Peyer's patch (tissue), 4 donors: Measurements from ENCODE around the gene DPP9. TPM values are rescaled to one million over a fixed set of nuclear protein-coding genes. Genes with fewer than 3 reads are reported as not detected.

Experiments used
- DNase-seq, 3 donors: peaks; one replicate each; pipeline ENCODE4 v3.0.0-alpha.2; 2017 to 2019
- H3K27ac ChIP-seq, 4 donors: fragments of 200-600 bp; sonication (generic); one replicate each; pipeline ENCODE4 v1.5.1; 2016 to 2019
- H3K27me3 ChIP-seq, 2 donors: fragments of 200-600 bp; sonication (generic); one replicate each; pipeline ENCODE4 v1.5.1; 2019
- H3K36me3 ChIP-seq, 3 donors: fragments of 200-600 bp; sonication (generic); one replicate each; pipeline ENCODE4 v1.5.1; 2016 to 2019
- H3K4me1 ChIP-seq, 4 donors: fragments of 200-600 bp; sonication (generic); one replicate each; pipeline ENCODE4 v1.5.1; 2016 to 2019
- H3K4me3 ChIP-seq, 4 donors: fragments of 200-600 bp; sonication (generic); 1 replicate in 3 of 4; 2 replicates in 1 of 4; pipeline ENCODE4 v1.5.1; 2016 to 2019; ENCODE audit warnings: mild to moderate bottlenecking in 1 of 4
- H3K9me3 ChIP-seq, 4 donors: fragments of 200-600 bp; sonication (generic); one replicate each; pipeline ENCODE4 v1.5.1; 2016 to 2019; ENCODE audit warnings: mild to moderate bottlenecking in 1 of 4
- POLR2A ChIP-seq, 2 donors: fragments of 450-650 bp; IDR thresholded peaks; one replicate each; pipeline ENCODE4 v1.5.1; 2017; ENCODE audit warnings: antibody characterized with exemption in 2 of 2, mild to moderate bottlenecking in 2 of 2, moderate library complexity in 2 of 2
- total RNA-seq, 4 donors: library from RNA; depleted of rRNA; stranded (reverse); fragments of >200 nt; gene quantifications; one replicate each; pipeline ENCODE4 v1.1.0, GENCODE V29; 2016
- TF ChIP-seq, protein P1 (sequence below), 6 experiments: fragments of 450-650 bp in 4 of 6; fragments of 200-600 bp in 2 of 6; sonication (generic) in 1 of 6; IDR thresholded peaks; one replicate each; pipeline ENCODE4 v1.5.1; 2017 to 2019; ENCODE audit warnings: antibody characterized with exemption in 6 of 6, mild to moderate bottlenecking in 3 of 6, moderate library complexity in 1 of 6

DPP9 gene
- total RNA-seq, 4 donors from 2014 or later, result 102 to 279 (median 168) TPM

DNA sequence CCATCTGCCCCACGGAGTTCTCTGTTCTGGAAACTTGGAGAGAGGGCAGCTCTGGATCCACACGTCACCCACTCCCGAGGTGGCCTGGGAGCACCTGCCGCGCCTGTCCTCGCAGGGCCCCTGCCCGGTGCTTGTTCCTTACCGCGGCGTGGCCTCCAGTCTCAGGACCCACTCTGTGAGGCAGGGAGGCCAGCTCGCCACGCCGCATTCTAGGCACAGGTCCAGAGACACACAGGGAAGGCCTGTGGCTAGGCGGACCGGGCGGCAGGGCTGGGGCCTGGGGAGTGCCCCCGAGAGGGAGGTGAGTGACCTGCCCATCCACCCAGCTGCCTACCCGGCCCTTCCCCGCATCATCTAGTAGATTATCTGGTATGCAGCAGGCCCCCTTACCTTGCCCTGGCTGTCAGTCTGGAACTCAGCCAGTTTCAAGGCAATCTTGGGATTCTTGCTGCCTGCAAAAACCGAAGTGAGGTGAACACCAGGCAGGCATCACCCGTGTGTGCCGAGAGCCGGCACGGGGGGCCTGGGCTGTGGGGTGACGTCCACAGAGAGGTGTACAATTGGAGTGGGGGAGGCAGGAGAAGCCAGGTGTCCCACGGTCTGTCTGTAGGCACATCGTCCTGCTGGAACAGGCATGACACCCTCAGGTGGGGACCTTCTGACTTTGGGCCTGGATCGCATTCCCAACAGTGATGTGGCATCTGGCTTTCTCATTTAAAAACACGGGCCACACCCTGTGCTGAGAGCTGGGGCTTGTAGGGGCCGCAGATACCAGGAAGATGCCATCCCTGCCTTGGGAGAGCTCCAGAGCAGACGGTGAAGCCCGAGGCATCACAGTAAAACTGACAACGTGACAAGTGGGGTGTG lies 23.6 kb downstream of the DPP9 start:
- no peak overlapping the region for H3K27ac ChIP-seq
- H3K36me3 ChIP-seq, result peaks cover 0 to 95% (median 5%) of the 10 kb centered on the region in 3 donors
- H3K4me1 ChIP-seq, result no peaks in the 10 kb centered on the region
- H3K9me3 ChIP-seq, result no peaks in the 10 kb centered on the region
- no peak for DNase-seq
- H3K27me3 ChIP-seq, result no peaks in the 10 kb centered on the region
- TF ChIP-seq, protein P1, sequence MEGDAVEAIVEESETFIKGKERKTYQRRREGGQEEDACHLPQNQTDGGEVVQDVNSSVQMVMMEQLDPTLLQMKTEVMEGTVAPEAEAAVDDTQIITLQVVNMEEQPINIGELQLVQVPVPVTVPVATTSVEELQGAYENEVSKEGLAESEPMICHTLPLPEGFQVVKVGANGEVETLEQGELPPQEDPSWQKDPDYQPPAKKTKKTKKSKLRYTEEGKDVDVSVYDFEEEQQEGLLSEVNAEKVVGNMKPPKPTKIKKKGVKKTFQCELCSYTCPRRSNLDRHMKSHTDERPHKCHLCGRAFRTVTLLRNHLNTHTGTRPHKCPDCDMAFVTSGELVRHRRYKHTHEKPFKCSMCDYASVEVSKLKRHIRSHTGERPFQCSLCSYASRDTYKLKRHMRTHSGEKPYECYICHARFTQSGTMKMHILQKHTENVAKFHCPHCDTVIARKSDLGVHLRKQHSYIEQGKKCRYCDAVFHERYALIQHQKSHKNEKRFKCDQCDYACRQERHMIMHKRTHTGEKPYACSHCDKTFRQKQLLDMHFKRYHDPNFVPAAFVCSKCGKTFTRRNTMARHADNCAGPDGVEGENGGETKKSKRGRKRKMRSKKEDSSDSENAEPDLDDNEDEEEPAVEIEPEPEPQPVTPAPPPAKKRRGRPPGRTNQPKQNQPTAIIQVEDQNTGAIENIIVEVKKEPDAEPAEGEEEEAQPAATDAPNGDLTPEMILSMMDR (IDR thresholded peaks at IDR 0.05), result no peak
- TF ChIP-seq POLR2A (IDR thresholded peaks at IDR 0.05), result no peak
- H3K4me3 ChIP-seq, result no peak overlapping the region

DNA sequence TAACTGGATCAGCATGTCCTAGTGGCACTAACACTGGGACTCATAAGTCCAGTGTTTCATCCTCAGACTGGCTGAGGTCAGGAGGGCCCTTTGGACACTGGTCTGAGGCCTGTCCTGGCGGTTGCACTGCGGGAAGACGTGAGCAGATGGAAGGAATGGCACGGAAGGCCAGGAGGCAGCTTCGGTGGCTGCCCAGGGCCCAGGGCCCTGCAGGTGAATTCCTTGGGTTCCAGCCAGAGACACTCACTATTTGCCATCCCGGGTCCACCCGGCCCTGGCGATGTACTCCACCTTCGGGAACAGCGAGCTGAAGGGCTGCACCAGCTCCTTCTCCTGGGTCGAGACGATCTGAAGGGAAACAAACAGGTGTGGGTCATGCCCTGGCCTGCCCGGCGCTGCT lies 26.3 kb downstream of the DPP9 start:
- no peak for DNase-seq
- Histone ChIP-seq H3K4me3 (no peak overlapping the region), H3K36me3 (peaks cover 0 to 97% (median 5%) of the 10 kb centered on the region in 3 donors), H3K27ac (no peak overlapping the region), H3K4me1 (no peaks in the 10 kb centered on the region), H3K9me3 (no peaks in the 10 kb centered on the region), H3K27me3 (no peaks in the 10 kb centered on the region)
- TF ChIP-seq, protein P1 (IDR thresholded peaks at IDR 0.05), result no peak
- no peak for TF ChIP-seq POLR2A (IDR thresholded peaks at IDR 0.05)

DNA sequence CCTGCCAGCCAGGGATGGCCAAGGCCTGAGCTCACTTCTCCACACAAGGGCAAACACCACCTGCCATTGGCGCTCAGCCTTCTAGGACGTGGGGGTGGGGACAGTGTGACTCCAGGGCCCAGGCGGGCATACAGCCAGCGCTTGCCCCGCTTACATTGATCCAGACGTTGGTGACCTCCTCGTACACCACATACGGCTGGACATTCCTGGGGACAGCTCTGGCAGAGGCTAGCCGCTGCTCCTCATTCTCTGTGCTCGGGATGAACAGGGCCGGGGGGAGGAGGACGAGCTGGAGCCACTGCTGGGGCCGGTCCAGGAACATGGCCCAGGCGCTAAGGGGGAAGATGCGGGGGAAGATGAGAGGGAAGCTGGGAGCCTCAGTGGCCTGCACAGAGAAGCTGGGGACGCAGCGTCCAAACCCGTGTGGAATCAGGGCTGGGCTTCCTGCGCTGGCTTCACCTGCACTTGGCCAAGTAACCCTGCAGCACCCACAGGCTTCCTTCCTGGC lies 28.4 kb downstream of the DPP9 start:
- H3K36me3 ChIP-seq, result peaks cover 0 to 93% (median 0%) of the 10 kb centered on the region in 3 donors

DNA sequence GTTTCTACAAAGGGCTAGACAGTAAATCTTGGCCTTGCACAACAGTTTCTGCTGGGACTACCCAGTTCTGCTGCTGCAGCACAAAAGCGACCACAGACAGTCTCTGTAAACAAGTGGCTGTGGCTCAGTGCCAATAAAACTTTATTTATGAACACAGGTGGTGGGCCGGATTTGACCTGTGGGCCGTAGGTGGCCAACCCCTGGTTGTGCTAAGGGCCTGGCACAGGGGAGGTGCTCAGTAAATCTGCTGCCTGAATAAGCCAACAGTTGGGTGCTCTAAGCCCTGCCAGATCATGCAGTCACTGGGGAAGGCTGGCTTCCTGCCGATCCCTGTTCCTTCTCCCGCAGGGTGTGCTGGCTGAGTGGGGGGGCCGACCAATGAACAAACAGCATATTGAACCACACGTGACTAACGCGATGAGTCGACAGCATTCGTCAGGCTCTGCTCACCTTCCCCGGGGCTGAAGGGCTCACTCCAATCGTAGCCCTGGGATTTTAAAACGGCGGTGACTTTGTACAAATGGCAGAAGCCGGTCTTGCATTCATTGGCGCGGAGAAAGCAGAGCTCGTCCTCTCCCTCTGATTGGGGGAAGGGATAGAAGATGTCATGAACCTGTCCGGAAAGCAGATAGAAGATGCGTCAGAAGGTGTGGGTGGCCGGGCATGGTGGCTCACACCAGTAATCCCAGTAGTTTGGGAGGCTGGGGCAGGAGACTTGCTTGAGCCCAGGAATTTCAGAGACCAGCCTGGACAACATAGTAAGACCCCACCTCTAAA lies 29.2 kb downstream of the DPP9 start:
- no peaks in the 10 kb centered on the region for H3K4me1 ChIP-seq
- no peak overlapping the region for H3K4me3 ChIP-seq
- H3K27me3 ChIP-seq, result no peaks in the 10 kb centered on the region
- TF ChIP-seq, protein P1 (IDR thresholded peaks at IDR 0.05), result no peak
- no peak for TF ChIP-seq POLR2A (IDR thresholded peaks at IDR 0.05)
- H3K36me3 ChIP-seq, result peaks cover 0 to 93% (median 0%) of the 10 kb centered on the region in 3 donors
- DNase-seq, result peak in 1 of 3 donors; percentile 63
- H3K9me3 ChIP-seq, result no peaks in the 10 kb centered on the region
- H3K27ac ChIP-seq, result peak overlapping the region in 3 of 4 donors; percentile 2 to 38 (median 16)

More for the DNA sequence above, 28.4 kb downstream of the DPP9 start:
- Histone ChIP-seq H3K4me3 (no peak overlapping the region), H3K9me3 (no peaks in the 10 kb centered on the region), H3K27me3 (no peaks in the 10 kb centered on the region), H3K4me1 (no peaks in the 10 kb centered on the region), H3K27ac (peak overlapping the region in 1 of 4 donors; percentile 27)
- TF ChIP-seq POLR2A (IDR thresholded peaks at IDR 0.05), result no peak
- TF ChIP-seq, protein P1 (IDR thresholded peaks at IDR 0.05), result no peak
- no peak for DNase-seq

DNA sequence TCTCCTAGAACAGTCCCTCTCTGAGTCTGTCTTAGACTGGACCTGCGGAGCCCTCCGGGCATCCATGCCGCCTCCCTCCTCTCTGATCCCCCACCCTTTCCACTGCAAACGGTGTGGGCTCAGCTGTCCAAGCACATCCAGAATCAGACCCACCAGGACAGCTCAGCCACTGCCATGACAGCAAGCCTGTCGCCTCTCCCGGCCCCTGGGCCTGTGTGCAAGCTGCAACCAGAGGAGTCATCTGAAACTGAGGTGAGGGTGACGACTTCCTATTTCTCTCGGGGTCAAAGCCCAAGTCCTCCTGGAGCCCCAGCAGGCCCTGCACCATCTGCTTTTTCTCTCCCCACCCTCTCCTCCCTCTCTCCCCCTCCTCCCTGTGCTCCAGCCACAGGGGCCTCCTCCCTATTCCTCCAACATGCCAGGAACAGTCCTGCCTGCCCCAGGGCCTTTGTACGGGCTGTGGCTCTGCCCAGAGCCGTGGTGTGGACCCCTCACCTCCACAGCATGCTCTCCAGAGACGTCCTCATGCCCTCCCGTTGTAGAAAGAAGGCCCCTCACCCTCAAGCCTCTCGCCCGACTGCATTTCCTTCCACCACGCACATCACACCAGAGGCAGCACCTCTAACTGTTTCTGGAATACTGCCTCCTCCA lies 30.0 kb downstream of the DPP9 start:
- H3K9me3 ChIP-seq, result no peaks in the 10 kb centered on the region
- no peak for DNase-seq
- peaks cover 0 to 96% (median 0%) of the 10 kb centered on the region in 3 donors for H3K36me3 ChIP-seq
- no peak overlapping the region for H3K4me3 ChIP-seq
- no peaks in the 10 kb centered on the region for H3K4me1 ChIP-seq
- H3K27me3 ChIP-seq, result no peaks in the 10 kb centered on the region
- TF ChIP-seq POLR2A (IDR thresholded peaks at IDR 0.05), result no peak
- TF ChIP-seq, protein P1 (IDR thresholded peaks at IDR 0.05), result no peak
- H3K27ac ChIP-seq, result peak overlapping the region in 2 of 4 donors; percentile 17 to 39
